ENCODE data around the gene ARID5B.

ARID5B gene

GRCh38 chr10:62056219-62056618 lies 154.7 kb downstream of the ARID5B start:
- no peak for DNase-seq

- no peak for DNase-seq
These were observed 155.2 kb downstream of the ARID5B start for GRCh38 chr10:62056698-62057097.

- DNase-seq, result no peak
These were observed 155.9 kb downstream of the ARID5B start for GRCh38 chr10:62057359-62057758.

DNA sequence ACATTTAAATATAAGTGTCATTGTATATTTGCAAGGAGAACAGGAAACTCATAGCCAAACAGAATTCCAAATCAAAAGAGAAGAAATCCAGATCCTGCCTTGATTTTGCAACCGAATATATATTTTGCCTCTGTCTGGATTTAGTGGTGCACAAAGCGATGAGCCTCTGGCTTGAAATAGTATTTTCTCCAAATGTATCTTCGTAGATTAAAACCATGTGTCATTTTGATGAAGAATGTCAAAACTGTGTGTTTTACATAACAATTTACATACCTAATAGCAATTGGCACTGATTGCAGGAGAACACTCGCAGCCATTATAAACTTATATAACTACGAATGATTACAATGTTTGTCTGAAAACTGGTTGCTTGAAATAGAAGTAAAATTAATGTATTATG lies 156.4 kb downstream of the ARID5B start:
- no peak for DNase-seq

GRCh38 chr10:62058476-62058875 lies 157.0 kb downstream of the ARID5B start:
- DNase-seq, result no peak

GRCh38 chr10:62058896-62059216 lies 157.4 kb downstream of the ARID5B start:
- no peak for DNase-seq

DNA sequence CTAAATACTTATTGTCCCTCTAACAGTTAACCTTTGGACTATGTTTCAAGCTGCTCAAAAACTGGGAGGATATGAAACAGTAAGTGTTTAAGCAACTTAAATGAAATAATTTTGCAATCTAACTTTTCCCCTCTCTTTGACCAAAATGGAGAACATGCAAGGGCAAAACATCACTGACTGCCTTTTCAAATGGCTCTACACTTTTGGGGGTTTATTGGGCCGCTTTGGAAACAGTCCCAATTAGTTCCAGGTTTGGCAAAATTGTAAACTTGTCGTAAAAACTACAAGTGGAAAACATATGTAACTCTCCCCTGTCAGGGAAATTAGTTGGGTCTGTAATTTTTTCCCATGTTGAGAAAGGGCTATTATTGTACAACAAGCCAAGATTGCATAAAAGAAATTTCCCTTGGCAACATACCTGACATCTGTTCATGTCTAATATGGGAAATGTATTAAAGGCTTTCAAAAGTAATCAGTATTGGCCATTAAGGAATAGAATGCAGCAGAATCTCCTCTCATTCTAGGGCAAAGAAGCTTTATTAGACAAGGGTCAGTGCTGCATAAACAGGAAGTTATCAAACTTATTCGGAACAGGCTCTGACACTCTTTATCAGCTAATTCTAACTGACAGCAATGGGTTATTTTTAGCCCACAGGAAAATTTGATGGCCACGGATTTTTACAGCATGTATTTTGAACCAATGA lies 157.9 kb downstream of the ARID5B start:
- DNase-seq, result no peak

DNA sequence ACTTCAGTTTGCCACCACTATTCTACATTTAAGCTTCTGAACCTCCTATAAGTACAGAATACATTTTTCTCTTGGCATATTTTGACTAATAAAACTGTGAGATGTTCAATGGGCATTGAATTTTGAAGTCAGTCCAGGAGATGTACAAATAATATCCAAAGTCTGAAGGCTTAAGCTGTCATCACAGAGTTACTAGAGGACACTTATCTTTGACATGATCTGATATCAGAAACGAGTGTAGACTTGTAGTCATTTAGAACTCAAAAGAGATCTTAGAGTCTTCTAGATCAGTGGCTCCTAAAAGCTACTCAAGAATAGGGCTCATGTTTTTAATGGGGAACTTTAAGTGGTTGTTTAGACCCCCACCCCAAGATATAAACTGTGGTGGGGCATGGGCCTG lies 160.5 kb downstream of the ARID5B start:
- DNase-seq, result no peak

DNA sequence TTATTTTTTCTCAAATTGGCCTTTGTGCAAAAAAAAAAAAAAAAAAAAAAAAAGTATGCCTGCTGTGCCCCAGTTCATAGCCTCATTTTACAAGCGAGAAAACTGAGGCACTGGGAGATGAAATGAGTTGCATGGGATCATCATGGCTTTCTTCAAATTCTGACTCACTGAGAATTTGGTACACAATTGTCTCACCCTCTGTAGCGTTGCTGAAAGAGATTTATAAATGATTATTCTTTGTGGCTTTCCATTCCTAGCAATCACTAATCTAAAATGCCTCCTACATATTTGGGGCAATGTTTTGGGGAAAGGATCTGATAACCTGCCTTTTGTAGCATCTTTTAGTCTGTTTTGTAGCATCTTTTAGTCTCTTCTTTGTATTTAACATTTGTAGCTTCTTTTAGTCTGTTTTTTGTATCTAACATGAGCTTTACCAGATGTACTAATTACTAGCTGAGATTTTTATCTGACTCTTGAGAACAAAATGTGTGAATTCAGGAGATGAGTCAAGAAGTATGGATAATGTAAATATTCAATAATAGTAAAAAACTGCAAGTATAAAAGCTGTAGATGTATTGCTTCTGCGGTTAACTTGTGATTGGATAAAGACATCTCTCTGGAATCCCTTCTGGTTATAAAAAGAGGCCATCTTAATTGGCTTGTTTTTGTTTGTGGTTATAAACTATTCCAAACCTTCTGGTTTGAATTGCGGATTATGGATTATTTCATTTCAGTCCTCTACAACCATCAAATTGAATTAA lies 161.4 kb downstream of the ARID5B start:
- DNase-seq, result no peak

DNA sequence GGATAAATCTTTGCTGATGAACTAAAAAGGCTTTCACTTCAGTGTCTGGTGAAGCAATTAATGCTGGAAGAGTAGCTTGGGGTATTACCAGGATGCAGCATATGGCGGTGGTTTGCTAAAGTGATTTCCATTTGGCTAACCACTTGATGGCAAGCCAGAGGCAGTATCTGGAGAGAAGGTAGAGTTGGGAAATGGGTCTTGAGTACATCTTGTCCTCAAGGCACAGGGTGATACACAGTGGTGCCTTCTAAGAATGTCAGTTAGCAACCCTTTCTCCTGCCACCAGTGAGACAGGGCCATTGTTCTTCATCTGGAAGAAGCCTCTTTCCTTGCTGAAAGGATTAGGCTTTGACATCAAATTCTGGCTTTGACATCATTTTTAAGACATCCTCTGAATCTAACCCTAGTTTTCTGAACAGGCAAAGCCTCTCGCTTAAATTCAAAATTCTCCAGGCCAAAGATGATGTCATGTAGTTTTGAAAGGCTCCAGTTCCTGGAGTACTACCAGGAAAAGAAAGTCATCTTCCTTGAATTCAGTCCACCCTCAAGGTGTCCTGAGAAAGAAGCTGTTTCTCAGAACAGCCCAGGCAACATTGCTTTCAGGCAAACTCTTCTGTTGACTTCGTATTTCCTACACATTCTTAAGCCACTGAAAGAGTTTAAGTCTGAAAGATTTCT lies 162.4 kb downstream of the ARID5B start:
- DNase-seq, result no peak

DNA sequence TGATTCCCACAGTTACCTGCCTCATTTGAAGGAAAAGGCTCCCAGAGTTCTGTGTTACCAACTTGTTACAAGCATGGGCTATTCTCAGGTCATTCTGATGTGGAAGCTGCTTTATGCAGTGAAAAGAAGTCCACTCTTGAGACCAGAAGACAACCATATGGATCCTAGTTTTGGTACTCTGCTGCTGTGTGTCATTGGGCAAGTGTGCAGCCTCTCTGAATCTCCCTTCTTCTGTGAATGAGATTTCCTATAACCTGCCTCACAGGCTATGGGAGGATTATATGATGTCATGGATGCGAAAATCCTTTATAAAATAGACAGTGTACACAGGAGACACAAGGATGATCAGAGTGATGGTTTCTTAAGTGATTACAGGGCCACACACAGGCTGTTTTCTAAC lies 166.1 kb downstream of the ARID5B start:
- no peak for DNase-seq

DNA sequence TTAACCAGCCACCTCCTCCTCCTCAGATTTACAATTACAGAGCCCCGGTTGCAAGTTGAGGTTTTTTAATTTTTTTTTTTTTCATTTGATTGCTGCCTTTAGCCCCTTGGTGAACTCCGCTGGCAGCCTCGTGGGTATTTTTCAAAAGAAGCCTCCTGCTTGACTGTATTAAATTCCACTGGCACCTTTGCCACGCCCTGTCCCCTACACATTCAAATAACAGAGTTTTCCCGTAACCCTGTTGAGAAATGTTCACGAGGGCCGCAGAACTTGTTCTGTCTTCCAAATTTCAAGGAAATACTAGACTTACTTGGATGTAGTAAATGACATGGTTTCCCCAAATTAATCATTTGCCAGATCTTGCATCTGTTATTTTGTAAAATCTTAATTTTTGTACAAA lies 167.0 kb downstream of the ARID5B start:
- no peak for DNase-seq

DNA sequence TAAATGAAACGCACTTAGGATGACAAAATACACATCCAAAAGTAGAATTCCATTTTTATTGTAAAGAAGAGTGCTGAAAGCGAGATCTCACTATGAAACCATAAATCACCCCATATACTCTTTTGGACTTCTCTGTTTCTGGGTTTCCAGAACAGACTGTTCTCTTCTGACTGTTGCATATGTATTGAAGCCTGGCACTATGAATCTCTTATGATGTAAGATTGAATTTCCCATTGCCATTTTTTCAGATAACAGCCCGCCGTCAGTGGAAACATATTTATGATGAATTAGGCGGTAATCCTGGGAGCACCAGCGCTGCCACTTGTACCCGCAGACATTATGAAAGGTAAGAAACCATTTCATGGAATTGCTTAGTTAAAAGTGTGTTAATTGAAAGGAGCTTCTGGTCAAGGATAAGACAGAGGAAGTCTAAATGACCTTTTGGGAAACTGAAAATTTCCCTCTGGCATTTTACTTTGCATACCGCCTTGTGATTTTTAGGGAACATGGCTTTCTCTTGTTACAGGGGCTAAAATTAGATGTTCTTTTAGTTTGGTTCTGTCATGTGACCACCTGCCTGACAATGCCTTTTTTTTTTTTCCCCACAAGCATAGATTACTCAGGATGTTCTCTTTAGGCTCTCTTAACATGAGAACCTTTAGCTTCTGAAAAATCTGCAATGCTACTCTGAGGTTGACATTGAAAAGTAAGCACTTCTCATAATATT lies 168.1 kb downstream of the ARID5B start:
- DNase-seq, result no peak

GRCh38 chr10:62071846-62072281 lies 170.4 kb downstream of the ARID5B start:
- no peak for DNase-seq

DNA sequence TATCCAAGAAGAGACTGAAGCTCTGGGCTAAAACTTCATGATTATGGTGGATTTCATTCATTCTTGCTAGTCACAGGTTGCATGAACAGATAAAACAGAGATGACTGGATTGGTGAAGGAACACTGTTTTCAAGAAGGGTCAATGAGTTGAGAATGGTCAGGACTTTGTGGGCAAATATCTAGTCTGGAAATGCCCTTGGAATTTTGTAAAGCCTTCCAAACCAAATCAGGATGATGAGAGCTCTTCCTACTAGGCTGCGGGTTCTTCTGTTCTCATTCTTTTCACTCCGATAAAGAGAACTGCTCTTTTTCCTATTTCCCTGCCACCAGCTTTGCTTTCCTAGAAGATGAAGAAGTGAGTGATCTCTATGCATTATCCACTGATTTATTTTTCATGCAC lies 171.4 kb downstream of the ARID5B start:
- no peak for DNase-seq

- DNase-seq, result no peak
These were observed 171.9 kb downstream of the ARID5B start for GRCh38 chr10:62073429-62073828.

DNA sequence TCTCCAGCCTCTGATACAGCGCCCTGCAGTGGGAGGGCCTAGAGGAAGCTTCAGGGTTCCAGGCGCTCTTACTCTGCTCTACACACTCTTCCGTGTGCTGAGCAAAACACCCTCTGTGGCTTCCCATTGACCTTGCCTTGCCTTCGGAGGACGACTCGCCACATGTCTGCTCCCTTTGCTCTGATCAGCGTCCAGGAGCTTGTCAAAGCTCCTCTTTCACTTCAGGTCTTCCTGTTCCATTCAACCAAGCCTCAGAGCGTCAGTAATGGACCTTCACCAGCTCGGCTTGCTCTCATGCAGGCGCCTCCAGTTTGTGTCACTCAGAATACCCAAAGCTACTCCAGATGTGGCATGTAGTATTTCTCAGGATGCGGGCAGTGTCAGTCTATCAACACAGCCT lies 173.9 kb downstream of the ARID5B start:
- DNase-seq, result no peak

DNA sequence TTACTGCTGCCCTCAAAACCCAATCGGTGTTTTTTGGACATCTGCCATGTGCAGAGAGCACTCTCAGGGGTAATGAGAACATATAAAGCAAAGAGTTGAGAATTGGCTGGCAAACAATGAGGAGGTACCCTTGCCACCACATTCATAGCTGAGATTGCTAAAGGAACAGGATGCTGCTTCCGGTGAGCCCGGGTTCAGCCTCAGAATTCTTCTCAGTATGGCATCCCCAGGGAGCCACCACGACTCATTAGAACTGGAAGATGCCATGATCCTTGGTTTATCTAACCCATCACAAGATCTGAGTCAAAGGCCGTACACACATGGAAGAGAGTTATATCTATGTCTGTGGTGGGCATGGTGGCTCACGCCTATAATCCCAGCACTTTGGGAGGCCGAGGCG lies 174.4 kb downstream of the ARID5B start:
- no peak for DNase-seq

- peak; percentile 22 for DNase-seq
These were observed 175.4 kb downstream of the ARID5B start for GRCh38 chr10:62076891-62077290.

DNA sequence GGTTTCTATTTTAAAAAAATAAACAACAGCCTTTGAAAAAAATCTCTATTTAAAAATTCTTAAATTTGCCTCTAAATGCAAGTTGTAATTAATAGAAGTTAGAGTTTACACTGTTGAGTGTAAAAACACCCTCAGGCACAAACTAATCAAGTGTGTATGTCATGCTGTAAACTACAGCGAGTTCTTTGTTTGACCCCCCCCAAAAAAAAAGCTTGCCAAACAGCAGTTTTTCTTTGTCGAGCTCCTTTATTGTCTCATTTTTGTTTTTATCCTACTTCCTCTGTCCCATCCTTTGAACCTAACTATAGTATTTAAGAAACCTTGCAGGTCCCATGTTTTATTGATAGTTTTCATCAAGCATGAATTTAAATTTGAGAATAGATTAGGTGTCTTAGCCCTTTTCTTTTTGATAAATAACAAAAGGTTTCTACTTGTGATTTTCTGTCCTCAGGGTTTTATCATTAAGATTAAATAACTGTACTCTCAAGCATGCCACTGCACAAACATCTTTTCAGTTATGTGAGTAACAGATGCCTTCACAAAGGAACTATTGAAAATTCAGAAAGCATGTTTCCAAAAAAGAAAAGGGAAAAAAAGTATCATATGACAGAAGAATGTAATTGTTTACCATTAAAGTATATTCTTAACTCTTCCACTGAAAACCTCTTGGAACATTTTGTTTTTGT lies 176.0 kb downstream of the ARID5B start:
- DNase-seq, result no peak

GRCh38 chr10:62079885-62080559 lies 178.5 kb downstream of the ARID5B start:
- DNase-seq, result no peak

GRCh38 chr10:62080905-62081304 lies 179.4 kb downstream of the ARID5B start:
- no peak for DNase-seq

Measured in CD4-positive, alpha-beta T cell treated with Interleukin-17A for 1 hour (primary cell).